AG04449 (cell line): Measurements from ENCODE around the gene CCDC102B.

Source experiments
- CTCF ChIA-PET: fragments of 350-600 bp; formaldehyde crosslinking; extraction: SDS; loops from one replicate; lab custom pipeline; 2021; ENCODE audit warnings: antibody characterized with exemption; lab: Yijun Ruan, JAX
- POLR2A ChIA-PET: fragments of 400-600, 350-600 bp; formaldehyde crosslinking; extraction: SDS; loops from one replicate; lab custom pipeline; 2020; ENCODE audit warnings: antibody characterized with exemption, inconsistent platforms; lab: Yijun Ruan, JAX
- DNase-seq: peaks from one replicate; pipeline ENCODE4 v3.0.0-alpha.2; 2010; ENCODE audit warnings: low read depth, low spot score
- H3K4me3 ChIP-seq: 2 replicates; pipeline ENCODE4 v1.5.1; 2011; ENCODE audit warnings: low read depth, mild to moderate bottlenecking, control low read depth, low read length
- TF ChIP-seq, protein P1 (sequence below): IDR thresholded peaks from one replicate; pipeline ENCODE4 v1.5.1; 2011; ENCODE audit warnings: mild to moderate bottlenecking, moderate library complexity, low read length, control low read depth, inconsistent platforms; ENCODE audit not compliant: insufficient read depth; ENCODE audit errors: missing control alignments

The CCDC102B gene

GRCh38 chr18:68843473-68844089 is 45.7 kb downstream of the CCDC102B start:
- CTCF ChIA-PET = interaction anchor here (0.9 to 1.8 kb wide), 4 partner anchors 8 to 1245 kb away, joined by 3 to 5 read pairs (median 3); no protein-coding TSS in a partner anchor
- POLR2A ChIA-PET = no interaction called here
- H3K4me3 ChIP-seq = no peak overlapping the region
- no peak for DNase-seq
- TF ChIP-seq, protein P1, sequence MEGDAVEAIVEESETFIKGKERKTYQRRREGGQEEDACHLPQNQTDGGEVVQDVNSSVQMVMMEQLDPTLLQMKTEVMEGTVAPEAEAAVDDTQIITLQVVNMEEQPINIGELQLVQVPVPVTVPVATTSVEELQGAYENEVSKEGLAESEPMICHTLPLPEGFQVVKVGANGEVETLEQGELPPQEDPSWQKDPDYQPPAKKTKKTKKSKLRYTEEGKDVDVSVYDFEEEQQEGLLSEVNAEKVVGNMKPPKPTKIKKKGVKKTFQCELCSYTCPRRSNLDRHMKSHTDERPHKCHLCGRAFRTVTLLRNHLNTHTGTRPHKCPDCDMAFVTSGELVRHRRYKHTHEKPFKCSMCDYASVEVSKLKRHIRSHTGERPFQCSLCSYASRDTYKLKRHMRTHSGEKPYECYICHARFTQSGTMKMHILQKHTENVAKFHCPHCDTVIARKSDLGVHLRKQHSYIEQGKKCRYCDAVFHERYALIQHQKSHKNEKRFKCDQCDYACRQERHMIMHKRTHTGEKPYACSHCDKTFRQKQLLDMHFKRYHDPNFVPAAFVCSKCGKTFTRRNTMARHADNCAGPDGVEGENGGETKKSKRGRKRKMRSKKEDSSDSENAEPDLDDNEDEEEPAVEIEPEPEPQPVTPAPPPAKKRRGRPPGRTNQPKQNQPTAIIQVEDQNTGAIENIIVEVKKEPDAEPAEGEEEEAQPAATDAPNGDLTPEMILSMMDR = no peak

GRCh38 chr18:68847219-68847837 is 49.4 kb downstream of the CCDC102B start:
- ChIA-PET POLR2A (no interaction called here), CTCF (interaction anchor here (1.2 to 3.7 kb wide), 3 partner anchors 16 to 1607 kb away, joined by 3 to 39 read pairs (median 12); no protein-coding TSS in a partner anchor)
- no peak for DNase-seq
- TF ChIP-seq, protein P1 = peak; percentile 47
- H3K4me3 ChIP-seq = no peak overlapping the region

- no peak for DNase-seq
- POLR2A ChIA-PET = no interaction called here
- no peak overlapping the region for H3K4me3 ChIP-seq
- CTCF ChIA-PET = interaction anchor here (3.7 kb wide), 1 partner anchor 1237 kb away, joined by 39 read pairs; no protein-coding TSS in a partner anchor
- TF ChIP-seq, protein P1 = no peak
Observed at GRCh38 chr18:68848242-68848641, 50.4 kb downstream of the CCDC102B start.

DNA sequence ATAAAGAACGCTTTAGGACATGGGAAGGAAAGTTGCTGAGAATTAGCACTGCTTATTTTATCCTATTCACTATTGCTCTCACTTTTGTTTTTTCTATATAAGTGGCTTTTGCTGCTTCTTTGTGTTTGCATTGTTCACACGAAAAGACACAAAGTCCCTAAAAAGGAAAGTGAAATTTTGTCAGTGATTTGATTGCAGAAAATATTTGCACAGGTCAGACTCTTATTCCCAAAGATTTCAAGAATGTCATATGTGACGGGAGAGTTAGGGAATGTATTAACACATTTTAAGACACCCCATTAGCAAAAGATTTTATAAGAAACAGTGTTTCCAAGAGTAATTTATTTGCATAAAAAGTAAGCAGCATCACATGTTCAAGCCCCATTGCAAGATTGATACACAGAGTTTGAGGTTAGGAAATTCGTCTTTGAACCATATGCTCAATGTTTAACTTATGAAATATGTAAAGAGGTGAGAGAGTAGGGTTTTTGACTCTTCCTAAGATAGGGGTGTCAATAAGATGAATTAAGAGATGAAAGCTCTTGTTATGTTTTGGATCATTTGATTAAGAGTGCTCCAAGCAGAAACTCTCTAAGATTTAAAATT is 57.0 kb downstream of the CCDC102B start:
- CTCF ChIA-PET = interaction anchor here (1.1 kb wide), 1 partner anchor 14 kb away, joined by 3 read pairs; no protein-coding TSS in a partner anchor
- POLR2A ChIA-PET = no interaction called here
- H3K4me3 ChIP-seq = no peak overlapping the region
- TF ChIP-seq, protein P1 = no peak
- DNase-seq = no peak

DNA sequence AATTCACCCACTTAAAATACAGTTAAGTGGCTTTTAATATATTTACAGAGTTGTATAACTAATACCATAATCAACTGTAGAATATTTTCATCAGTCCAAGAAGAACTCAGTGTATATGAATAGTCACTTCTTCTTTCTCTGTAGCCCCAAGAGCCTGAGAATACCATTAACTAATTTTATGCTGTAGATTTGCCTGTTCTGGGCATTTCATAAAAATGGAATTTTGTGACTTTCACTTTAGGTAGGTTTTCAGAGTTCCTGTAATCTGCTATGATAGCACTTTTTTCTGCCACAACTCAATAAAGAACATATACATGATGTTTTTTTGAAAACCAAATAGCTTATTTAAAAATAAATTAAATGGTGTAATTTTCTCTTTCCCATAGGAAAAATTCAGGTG is 57.6 kb downstream of the CCDC102B start:
- no peak for DNase-seq
- H3K4me3 ChIP-seq = no peak overlapping the region
- TF ChIP-seq, protein P1 = no peak
- ChIA-PET POLR2A (no interaction called here), CTCF (interaction anchor here (1.1 kb wide), 1 partner anchor 15 kb away, joined by 3 read pairs; no protein-coding TSS in a partner anchor)

GRCh38 chr18:68861365-68861764 is 63.5 kb downstream of the CCDC102B start:
- TF ChIP-seq, protein P1 = no peak
- ChIA-PET POLR2A (no interaction called here), CTCF (no interaction called here)
- no peak for DNase-seq
- H3K4me3 ChIP-seq = no peak overlapping the region
